Natural killer cell treated with Interleukin-12 subunit alpha and Interleukin-12 subunit beta and Interleukin-15 and Interleukin-18, amount 100 ng/mL, for 72 hours (primary cell): ENCODE results near the gene VPS51. TPM values are rescaled to one million over a fixed set of nuclear protein-coding genes. Genes with fewer than 3 reads are reported as not detected.
"Not testable (repeated sequence)": the region's sequence is repeated elsewhere in the genome, so short reads cannot be mapped to it uniquely, and the experiment has no call there.

ENCODE experiments used
- ATAC-seq, 2 donors: fragments of 150-1000 bp; cut with Tn5 transposase in 1 of 2; sonication (Bioruptor Pico), chemical (Tn5 transposase) in 1 of 2; 2 replicates each; pipeline ENCODE4 v1.10.0; 2021
- DNase-seq: peaks from one replicate; pipeline ENCODE4 v3.0.0; 2022; ENCODE audit warnings: low spot score
- H3K27ac Mint-ChIP-seq, 2 donors: 1 replicate in 1 of 2; 2 replicates in 1 of 2; pipeline ENCODE4 v1.8.0; 2022; ENCODE audit warnings: mixed read lengths in 2 of 2, mild to moderate bottlenecking in 1 of 2, moderate library complexity in 1 of 2
- H3K27me3 Mint-ChIP-seq, 2 donors: 1 replicate in 1 of 2; 2 replicates in 1 of 2; pipeline ENCODE4 v1.8.0; 2022; ENCODE audit warnings: mixed read lengths in 2 of 2
- H3K36me3 Mint-ChIP-seq: one replicate; pipeline ENCODE4 v1.8.0; 2022; ENCODE audit warnings: mixed read lengths
- H3K4me1 Mint-ChIP-seq, 2 donors: 1 replicate in 1 of 2; 2 replicates in 1 of 2; pipeline ENCODE4 v1.8.0; 2022; ENCODE audit warnings: low read depth in 2 of 2, mixed read lengths in 2 of 2, mild to moderate bottlenecking in 1 of 2
- H3K4me3 Mint-ChIP-seq: one replicate; pipeline ENCODE4 v1.8.0; 2022; ENCODE audit warnings: mixed read lengths
- H3K9me3 Mint-ChIP-seq: 2 replicates; pipeline ENCODE4 v1.8.0; 2022; ENCODE audit warnings: mixed read lengths
- total RNA-seq, 2 donors: library from RNA; stranded (reverse); gene quantifications; one replicate each; pipeline ENCODE4 v1.2.3, GENCODE V29; 2022

VPS51 gene
- total RNA-seq, 2 donors from 2014 or later = 132 to 149 TPM

- Mint-ChIP-seq H3K36me3 (peaks cover 7% of the 10 kb centered on the region), H3K27me3 (no peaks in the 10 kb centered on the region), H3K27ac (no peak overlapping the region), H3K9me3 (no peaks in the 10 kb centered on the region), H3K4me1 (peaks cover 32 to 33% of the 10 kb centered on the region in 2 donors), H3K4me3 (peak overlapping the region; percentile 12)
- ATAC-seq = no peak
- peak; percentile 53 for DNase-seq
Observed at GRCh38 chr11:65114538-65115171, 18.6 kb downstream of the VPS51 start.

DNA sequence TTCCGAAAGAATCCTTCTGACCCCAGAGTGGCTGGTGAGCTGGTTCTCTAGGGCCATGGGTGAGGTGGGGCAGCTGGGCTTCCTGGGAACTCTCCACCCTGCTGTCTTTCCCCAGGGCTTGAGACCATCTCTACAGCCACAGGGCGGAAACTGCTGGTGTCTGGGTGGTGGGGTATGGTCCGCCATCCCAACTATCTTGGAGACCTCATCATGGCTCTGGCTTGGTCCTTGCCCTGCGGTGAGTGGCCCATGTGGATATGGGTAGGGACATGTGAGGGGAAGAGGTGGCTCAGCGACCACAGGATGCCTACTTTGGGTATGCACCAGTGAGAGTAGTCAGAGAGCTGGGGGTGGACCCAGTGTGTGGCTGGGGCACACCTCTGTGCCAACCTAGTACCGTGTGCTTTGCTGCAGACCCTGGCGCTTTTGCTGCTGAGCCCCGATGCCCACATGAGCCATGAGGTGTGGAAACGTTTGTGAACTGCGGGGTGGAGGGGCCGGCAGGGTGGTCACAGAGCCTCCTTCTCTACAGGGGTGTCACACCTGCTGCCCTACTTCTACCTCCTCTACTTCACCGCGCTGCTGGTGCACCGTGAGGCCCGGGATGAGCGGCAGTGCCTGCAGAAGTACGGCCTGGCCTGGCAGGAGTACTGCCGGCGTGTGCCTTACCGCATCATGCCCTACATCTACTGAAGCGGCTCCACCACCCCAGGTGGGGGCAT lies 19.5 kb downstream of the VPS51 start:
- Mint-ChIP-seq H3K27me3 (no peaks in the 10 kb centered on the region), H3K4me1 (peaks cover 34 to 35% of the 10 kb centered on the region in 2 donors), H3K36me3 (peaks cover 7% of the 10 kb centered on the region), H3K4me3 (peak overlapping the region; percentile 86), H3K27ac (peak overlapping the region in 1 of 2 donors; percentile 95), H3K9me3 (no peaks in the 10 kb centered on the region)
- ATAC-seq (no peak), DNase-seq (no peak)

- peak; percentile 11 to 42 for ATAC-seq
- Mint-ChIP-seq H3K27ac (peak overlapping the region; percentile 71 to 95), H3K27me3 (no peaks in the 10 kb centered on the region), H3K4me1 (peaks cover 32 to 42% of the 10 kb centered on the region in 2 donors), H3K9me3 (no peaks in the 10 kb centered on the region), H3K36me3 (peaks cover 14% of the 10 kb centered on the region), H3K4me3 (peak overlapping the region; percentile 86)
- DNase-seq = no peak
Observed at GRCh38 chr11:65116370-65117205, 20.6 kb downstream of the VPS51 start.

- peaks cover 33 to 43% of the 10 kb centered on the region in 2 donors for H3K4me1 Mint-ChIP-seq
- H3K9me3 Mint-ChIP-seq = no peaks in the 10 kb centered on the region
- H3K27ac Mint-ChIP-seq = peak within 1 kb of the TSS; percentile 88 to 95
- ATAC-seq (peak; percentile 82 to 88), DNase-seq (peak; percentile 100)
- H3K36me3 Mint-ChIP-seq = peaks cover 17% of the 10 kb centered on the region
- H3K27me3 Mint-ChIP-seq = no peaks in the 10 kb centered on the region
- H3K4me3 Mint-ChIP-seq = peak within 1 kb of the TSS; percentile 86
Observed at GRCh38 chr11:65117206-65118096, 21.4 kb downstream of the VPS51 start, which contains the start of gene ZNHIT2. TSS of gene ZNHIT2 (minus strand) at chr11:65117701. CDS start at chr11:65117653, 48 bp downstream.

GRCh38 chr11:65118097-65118837 lies 22.3 kb downstream of the VPS51 start:
- H3K27me3 Mint-ChIP-seq = no peaks in the 10 kb centered on the region
- peaks cover 17% of the 10 kb centered on the region for H3K36me3 Mint-ChIP-seq

DNA sequence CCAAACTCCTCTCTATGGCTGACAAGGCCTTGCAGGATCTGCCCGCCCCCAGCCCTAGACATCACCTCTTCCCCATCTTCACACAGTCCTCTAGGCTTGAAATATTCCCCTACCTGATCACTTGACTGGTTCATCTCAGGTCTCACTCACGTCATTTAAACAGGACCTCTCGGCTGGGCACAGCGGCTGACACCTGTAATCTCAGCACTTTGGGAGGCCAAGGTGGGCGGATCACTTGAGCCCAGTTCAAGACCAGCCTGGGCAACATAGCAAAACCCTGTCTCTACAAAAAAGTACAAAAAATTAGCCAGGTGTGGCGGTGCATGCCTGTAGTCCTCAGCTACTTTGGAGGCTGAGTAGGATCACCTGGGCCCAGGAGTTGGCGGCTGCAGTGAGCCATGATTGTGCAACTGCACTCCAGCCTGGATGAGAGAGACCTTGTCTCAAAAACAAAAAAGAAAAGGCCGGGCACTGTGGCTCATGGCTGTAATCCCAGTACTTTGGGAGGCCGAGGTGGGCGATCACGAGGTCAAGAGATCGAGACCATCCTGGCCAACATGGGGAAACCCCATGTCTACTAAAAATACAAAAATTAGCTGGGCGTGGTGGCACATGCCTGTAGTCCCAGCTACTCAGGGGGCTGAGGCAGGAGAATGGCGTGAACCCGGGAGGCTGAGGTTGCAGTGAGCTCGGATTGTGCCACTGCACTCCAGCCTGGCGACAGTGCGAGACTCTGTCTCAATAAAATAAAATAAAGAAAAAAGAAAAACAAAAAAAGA lies 23.1 kb downstream of the VPS51 start:
- Mint-ChIP-seq H3K4me3 (peak overlapping the region; percentile 100), H3K4me1 (peaks cover 29 to 39% of the 10 kb centered on the region in 2 donors), H3K36me3 (peaks cover 17% of the 10 kb centered on the region), H3K27ac (peak overlapping the region; percentile 95 to 100)
- not testable (repeated sequence) for H3K9me3 Mint-ChIP-seq, H3K27me3 Mint-ChIP-seq, DNase-seq, ATAC-seq

More at GRCh38 chr11:65118097-65118837, 22.3 kb downstream of the VPS51 start:
- Mint-ChIP-seq H3K9me3 (no peaks in the 10 kb centered on the region), H3K4me1 (peaks cover 31 to 41% of the 10 kb centered on the region in 2 donors), H3K4me3 (peak overlapping the region; percentile 86), H3K27ac (peak overlapping the region; percentile 88 to 95)
- ATAC-seq (no peak), DNase-seq (no peak)

- no peak for ATAC-seq
- Mint-ChIP-seq H3K27me3 (no peaks in the 10 kb centered on the region), H3K36me3 (peaks cover 17% of the 10 kb centered on the region), H3K4me3 (peak overlapping the region; percentile 100), H3K9me3 (no peaks in the 10 kb centered on the region), H3K4me1 (peaks cover 32 to 44% of the 10 kb centered on the region in 2 donors), H3K27ac (peak overlapping the region; percentile 95 to 100)
- DNase-seq = no peak
Observed at GRCh38 chr11:65119670-65119995, 23.6 kb downstream of the VPS51 start.

- peak overlapping the region; percentile 95 to 100 for H3K27ac Mint-ChIP-seq
- no peaks in the 10 kb centered on the region for H3K9me3 Mint-ChIP-seq
- ATAC-seq = no peak
- peaks cover 32 to 44% of the 10 kb centered on the region in 2 donors for H3K4me1 Mint-ChIP-seq
- H3K27me3 Mint-ChIP-seq = no peaks in the 10 kb centered on the region
- no peak for DNase-seq
- peak overlapping the region; percentile 100 for H3K4me3 Mint-ChIP-seq
- peaks cover 17% of the 10 kb centered on the region for H3K36me3 Mint-ChIP-seq
Observed at GRCh38 chr11:65120831-65121230, 24.8 kb downstream of the VPS51 start.

DNA sequence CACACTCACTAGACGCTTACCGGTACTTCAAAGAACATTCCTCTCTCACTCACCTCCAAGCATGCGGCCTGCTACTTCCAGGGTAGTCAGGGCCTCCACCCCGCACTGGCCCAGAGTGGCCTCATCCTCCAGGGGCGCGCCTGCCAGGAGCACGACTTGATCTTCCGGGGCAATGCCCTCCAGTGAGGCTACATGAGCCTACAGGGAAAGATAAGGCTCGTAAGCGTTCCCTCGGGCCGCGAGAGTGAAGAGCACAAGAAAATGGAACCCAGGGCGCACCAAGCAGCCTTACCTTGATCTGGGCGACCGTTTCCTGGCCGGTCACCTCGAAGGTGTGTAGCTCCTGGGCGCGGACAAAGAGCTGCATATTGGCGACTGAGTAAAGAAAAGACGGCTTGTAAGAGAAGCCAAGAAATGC lies 25.4 kb downstream of the VPS51 start:
- H3K9me3 Mint-ChIP-seq = no peaks in the 10 kb centered on the region
- H3K27me3 Mint-ChIP-seq = no peaks in the 10 kb centered on the region
- H3K4me3 Mint-ChIP-seq = peak overlapping the region; percentile 100
- H3K4me1 Mint-ChIP-seq = peaks cover 34 to 44% of the 10 kb centered on the region in 2 donors
- peaks cover 17% of the 10 kb centered on the region for H3K36me3 Mint-ChIP-seq
- peak overlapping the region; percentile 95 to 100 for H3K27ac Mint-ChIP-seq
- DNase-seq = no peak
- no peak for ATAC-seq

GRCh38 chr11:65121865-65122696 lies 26.1 kb downstream of the VPS51 start, which contains the start of the genes FAU and MRPL49:
TSS of gene FAU (minus strand) at chr11:65122134. CDS start at chr11:65121813, 321 bp downstream.
TSS of gene MRPL49 (plus strand) at chr11:65122321. CDS start at chr11:65122347, 26 bp downstream.
- no peaks in the 10 kb centered on the region for H3K27me3 Mint-ChIP-seq
- H3K9me3 Mint-ChIP-seq = no peaks in the 10 kb centered on the region
- peak; percentile 91 to 94 for ATAC-seq
- DNase-seq = peak; percentile 99
- peaks cover 36 to 44% of the 10 kb centered on the region in 2 donors for H3K4me1 Mint-ChIP-seq
- H3K27ac Mint-ChIP-seq = peak within 1 kb of the TSS; percentile 95 to 100
- peaks cover 17% of the 10 kb centered on the region for H3K36me3 Mint-ChIP-seq
- H3K4me3 Mint-ChIP-seq = peak within 1 kb of the TSS; percentile 100
